Activated T-cell treated with anti-CD3 and anti-CD28 coated beads, Interleukin-2, amount 50 U/mL, for 4 hours (primary cell): ENCODE measurements around the gene COL6A5. TPM values are rescaled to one million over a fixed set of nuclear protein-coding genes. Genes with fewer than 3 reads are reported as not detected.

Source experiments
- ATAC-seq, 2 donors: fragments of 200-7000 bp; cut with Tn5 transposase; one replicate each; pipeline ENCODE4 v1.10.0; 2021
- DNase-seq: peaks from one replicate; pipeline ENCODE4 v3.0.0-alpha.2; 2020
- H3K27me3 Mint-ChIP-seq: one replicate; pipeline ENCODE4 v1.8.0; 2021; ENCODE audit warnings: low read depth, mixed read lengths
- H3K36me3 Mint-ChIP-seq: one replicate; pipeline ENCODE4 v1.8.0; 2022; ENCODE audit warnings: mixed read lengths; ENCODE audit not compliant: insufficient read depth
- H3K4me1 Mint-ChIP-seq: one replicate; pipeline ENCODE4 v1.8.0; 2021; ENCODE audit warnings: low read depth, mixed read lengths
- H3K4me3 Mint-ChIP-seq: one replicate; pipeline ENCODE4 v1.8.0; 2021; ENCODE audit warnings: mild to moderate bottlenecking, moderate library complexity, mixed read lengths
- H3K9me3 Mint-ChIP-seq: one replicate; pipeline ENCODE4 v1.8.0; 2021; ENCODE audit warnings: mixed read lengths
- total RNA-seq, 3 donors: library from RNA; stranded (reverse); gene quantifications; one replicate each; pipeline ENCODE4 v1.2.1, GENCODE V29; 2021

COL6A5 gene
- total RNA-seq, 3 donors from 2014 or later = not detected

DNA sequence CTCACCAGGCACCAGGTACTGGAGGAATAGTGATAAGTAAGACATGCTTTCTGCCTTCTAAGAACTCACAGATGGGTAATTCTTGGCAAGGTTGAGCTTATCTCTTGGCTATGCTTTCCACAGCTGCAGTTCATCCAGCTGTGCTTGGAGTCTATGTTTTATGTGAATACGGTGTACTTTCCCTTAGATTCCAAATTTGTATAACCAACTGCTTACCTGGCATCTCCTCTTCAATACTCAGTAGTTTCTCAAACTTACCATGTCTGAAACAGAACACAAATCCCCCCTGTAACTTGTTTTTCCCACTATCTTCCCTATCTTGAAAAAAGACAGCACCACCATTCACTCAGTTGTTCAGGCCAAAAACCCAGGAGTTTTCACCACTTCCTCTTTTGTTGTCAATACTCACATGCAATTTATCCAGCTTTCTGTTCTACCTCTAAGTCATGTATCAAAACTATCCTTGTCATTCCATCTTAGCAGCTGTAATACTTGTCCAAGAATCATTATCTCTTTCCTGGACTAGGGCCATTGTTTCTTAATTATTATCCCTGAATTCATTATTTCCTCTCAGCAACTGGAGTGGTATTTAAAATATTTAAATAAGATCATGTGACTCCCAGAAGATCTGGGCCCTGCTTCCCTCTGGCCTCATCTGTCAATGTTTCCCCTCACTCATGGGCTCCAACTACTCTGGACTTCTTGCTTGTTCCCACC is 32.6 kb downstream of the COL6A5 start:
- Mint-ChIP-seq H3K9me3 (no peaks in the 10 kb centered on the region), H3K4me1 (no peaks in the 10 kb centered on the region), H3K36me3 (no peaks in the 10 kb centered on the region), H3K27me3 (peaks cover 2% of the 10 kb centered on the region), H3K4me3 (no peak overlapping the region)
- ATAC-seq = no peak
- DNase-seq = no peak

DNA sequence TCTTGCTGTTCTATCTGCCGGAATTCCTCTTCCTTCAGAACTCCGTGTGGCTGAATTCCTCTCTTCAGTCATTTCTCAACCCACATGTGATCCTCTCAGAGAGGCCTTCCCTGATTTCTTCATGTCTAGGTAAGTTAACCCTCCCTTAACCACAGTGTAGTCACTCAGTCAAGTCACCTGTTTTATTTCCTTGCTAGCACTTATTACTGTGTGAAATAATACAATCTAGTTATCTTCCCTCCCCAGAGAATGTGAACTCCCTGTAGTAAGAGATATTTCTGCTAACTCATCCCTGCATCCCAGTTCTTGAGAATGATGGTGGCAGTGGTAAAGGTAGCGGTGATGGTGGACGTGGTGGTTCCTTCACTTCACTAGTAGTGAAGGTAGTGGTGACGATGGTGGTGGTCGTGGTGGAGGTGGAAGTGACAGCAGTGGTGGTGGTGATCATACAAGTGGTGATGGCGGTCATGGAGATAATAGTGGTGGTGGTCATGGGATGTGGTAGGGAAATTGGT is 33.3 kb downstream of the COL6A5 start:
- H3K4me3 Mint-ChIP-seq = no peak overlapping the region
- DNase-seq (no peak), ATAC-seq (no peak)
- H3K36me3 Mint-ChIP-seq = no peaks in the 10 kb centered on the region
- H3K27me3 Mint-ChIP-seq = peaks cover 2% of the 10 kb centered on the region
- no peaks in the 10 kb centered on the region for H3K9me3 Mint-ChIP-seq
- no peaks in the 10 kb centered on the region for H3K4me1 Mint-ChIP-seq

GRCh38 chr3:130379274-130379673 is 33.8 kb downstream of the COL6A5 start:
- Mint-ChIP-seq H3K9me3 (no peaks in the 10 kb centered on the region), H3K36me3 (no peaks in the 10 kb centered on the region), H3K4me3 (no peak overlapping the region), H3K4me1 (no peaks in the 10 kb centered on the region), H3K27me3 (peaks cover 2% of the 10 kb centered on the region)
- ATAC-seq (no peak), DNase-seq (no peak)

DNA sequence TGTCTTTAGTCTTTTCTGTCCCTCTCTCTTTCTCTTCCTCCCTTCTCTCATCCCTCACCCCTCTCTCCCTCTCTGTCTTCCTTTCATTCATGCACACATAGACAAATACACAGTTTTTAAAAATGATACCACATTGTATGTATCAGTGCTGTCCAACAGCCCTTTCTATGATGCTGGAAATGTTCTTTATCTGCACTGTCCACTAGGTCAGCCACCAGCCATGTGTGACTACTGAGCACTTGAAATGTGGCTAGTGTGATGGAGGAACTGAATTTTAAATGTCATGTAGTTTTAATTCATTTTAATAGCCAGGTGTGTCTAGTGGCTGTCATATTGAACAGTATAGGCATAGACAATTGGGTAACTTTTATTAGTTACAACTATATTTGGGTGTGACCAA is 34.9 kb downstream of the COL6A5 start:
- H3K9me3 Mint-ChIP-seq = no peaks in the 10 kb centered on the region
- no peaks in the 10 kb centered on the region for H3K36me3 Mint-ChIP-seq
- no peak for ATAC-seq
- H3K4me1 Mint-ChIP-seq = no peaks in the 10 kb centered on the region
- no peak for DNase-seq
- H3K4me3 Mint-ChIP-seq = no peak overlapping the region
- peaks cover 2% of the 10 kb centered on the region for H3K27me3 Mint-ChIP-seq

- H3K4me3 Mint-ChIP-seq = no peak overlapping the region
- H3K27me3 Mint-ChIP-seq = peaks cover 2% of the 10 kb centered on the region
- no peaks in the 10 kb centered on the region for H3K36me3 Mint-ChIP-seq
- DNase-seq (no peak), ATAC-seq (no peak)
- no peaks in the 10 kb centered on the region for H3K4me1 Mint-ChIP-seq
- H3K9me3 Mint-ChIP-seq = no peaks in the 10 kb centered on the region
These were observed 38.0 kb downstream of the COL6A5 start for GRCh38 chr3:130383424-130383823.

DNA sequence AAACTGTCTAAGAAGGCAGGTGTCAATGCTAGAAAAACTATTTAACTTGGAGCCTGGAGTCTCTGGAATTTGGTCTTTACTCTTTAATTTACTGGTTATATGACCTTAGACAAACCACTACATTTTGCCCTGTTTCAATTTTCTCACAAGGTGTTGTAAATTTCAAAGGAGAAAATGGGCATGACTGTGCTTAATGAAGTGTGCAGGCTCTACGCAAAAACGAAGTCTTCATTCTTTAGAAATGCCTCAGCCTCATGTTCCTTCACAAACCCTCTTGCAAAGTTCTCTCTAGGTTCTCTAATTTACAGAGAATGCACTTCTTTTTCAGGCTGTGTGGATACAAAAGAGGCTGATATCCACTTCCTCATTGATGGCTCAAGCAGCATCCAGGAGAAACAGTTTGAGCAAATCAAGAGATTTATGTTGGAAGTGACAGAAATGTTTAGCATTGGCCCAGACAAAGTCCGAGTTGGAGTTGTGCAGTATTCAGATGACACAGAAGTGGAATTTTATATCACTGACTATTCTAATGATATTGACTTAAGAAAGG is 39.1 kb downstream of the COL6A5 start:
- H3K9me3 Mint-ChIP-seq = no peaks in the 10 kb centered on the region
- no peak for DNase-seq
- no peaks in the 10 kb centered on the region for H3K4me1 Mint-ChIP-seq
- no peak overlapping the region for H3K4me3 Mint-ChIP-seq
- H3K27me3 Mint-ChIP-seq = no peaks in the 10 kb centered on the region
- no peaks in the 10 kb centered on the region for H3K36me3 Mint-ChIP-seq
- no peak for ATAC-seq

DNA sequence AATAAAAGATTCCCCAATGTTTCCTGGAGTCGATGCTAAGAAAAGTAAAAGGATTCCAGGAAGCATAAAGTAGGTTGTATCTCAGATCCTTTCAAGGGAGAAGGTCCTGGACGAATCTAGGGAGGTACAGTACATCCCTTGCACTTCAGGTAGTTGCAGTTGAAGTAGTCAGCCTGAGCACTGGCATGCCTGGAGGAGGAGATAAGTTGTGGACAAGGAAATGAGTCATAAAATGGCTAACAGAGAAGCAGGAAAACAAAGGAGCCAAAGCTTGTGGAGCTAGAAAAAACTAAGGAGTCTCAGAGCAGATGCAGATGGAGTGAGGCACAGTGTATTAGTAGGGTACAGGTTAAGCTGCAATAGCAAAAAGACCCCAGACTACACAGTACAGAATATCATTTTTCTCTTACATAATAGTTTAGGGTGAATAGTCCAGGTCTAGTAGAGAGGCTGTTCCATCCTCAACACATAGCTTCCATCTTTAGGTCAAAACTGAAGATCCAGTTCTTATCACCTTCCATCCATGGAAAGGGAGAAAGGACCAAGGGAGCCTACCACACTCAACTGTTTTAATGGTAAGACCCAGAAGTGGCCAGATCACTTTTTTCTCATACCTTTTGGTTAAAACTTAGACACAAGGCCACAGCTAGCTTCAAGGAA is 41.3 kb downstream of the COL6A5 start:
- no peak for ATAC-seq
- Mint-ChIP-seq H3K36me3 (no peaks in the 10 kb centered on the region), H3K4me1 (no peaks in the 10 kb centered on the region), H3K4me3 (no peak overlapping the region), H3K9me3 (no peaks in the 10 kb centered on the region), H3K27me3 (no peaks in the 10 kb centered on the region)
- no peak for DNase-seq

GRCh38 chr3:130389743-130390478 is 44.4 kb downstream of the COL6A5 start:
- H3K4me3 Mint-ChIP-seq = no peak overlapping the region
- no peaks in the 10 kb centered on the region for H3K36me3 Mint-ChIP-seq
- DNase-seq = no peak
- no peaks in the 10 kb centered on the region for H3K9me3 Mint-ChIP-seq
- ATAC-seq = no peak
- peaks cover 1% of the 10 kb centered on the region for H3K27me3 Mint-ChIP-seq
- no peaks in the 10 kb centered on the region for H3K4me1 Mint-ChIP-seq

- DNase-seq = no peak
- ATAC-seq = no peak
- Mint-ChIP-seq H3K4me3 (no peak overlapping the region), H3K36me3 (no peaks in the 10 kb centered on the region), H3K4me1 (no peaks in the 10 kb centered on the region), H3K9me3 (no peaks in the 10 kb centered on the region), H3K27me3 (peaks cover 4% of the 10 kb centered on the region)
These were observed 46.8 kb downstream of the COL6A5 start for GRCh38 chr3:130392266-130392665.

DNA sequence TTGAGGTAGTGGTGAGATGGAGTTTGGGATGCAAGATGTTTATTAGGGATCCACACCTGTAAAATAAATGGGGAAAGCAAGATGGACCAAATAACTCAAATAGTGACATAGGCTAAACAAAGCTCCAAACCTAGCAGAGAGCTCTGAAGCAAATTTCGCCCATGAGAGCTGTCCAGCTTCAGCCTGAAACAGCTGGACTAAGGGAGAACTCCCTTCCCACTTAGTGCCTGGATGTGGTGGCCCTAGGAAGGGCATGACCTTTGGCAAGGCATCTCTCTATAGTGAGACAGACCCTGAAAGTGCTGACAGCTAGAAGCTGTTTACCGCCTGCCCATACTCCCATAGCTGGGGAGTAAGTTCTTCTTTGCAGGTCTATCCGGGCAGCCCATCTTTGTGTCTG is 48.1 kb downstream of the COL6A5 start:
- no peaks in the 10 kb centered on the region for H3K4me1 Mint-ChIP-seq
- no peak for ATAC-seq
- H3K9me3 Mint-ChIP-seq = no peaks in the 10 kb centered on the region
- H3K4me3 Mint-ChIP-seq = no peak overlapping the region
- no peak for DNase-seq
- H3K36me3 Mint-ChIP-seq = no peaks in the 10 kb centered on the region
- H3K27me3 Mint-ChIP-seq = peaks cover 6% of the 10 kb centered on the region

- ATAC-seq = no peak
- H3K9me3 Mint-ChIP-seq = no peaks in the 10 kb centered on the region
- H3K4me3 Mint-ChIP-seq = no peak overlapping the region
These were observed 49.9 kb downstream of the COL6A5 start for GRCh38 chr3:130395331-130395730.

DNA sequence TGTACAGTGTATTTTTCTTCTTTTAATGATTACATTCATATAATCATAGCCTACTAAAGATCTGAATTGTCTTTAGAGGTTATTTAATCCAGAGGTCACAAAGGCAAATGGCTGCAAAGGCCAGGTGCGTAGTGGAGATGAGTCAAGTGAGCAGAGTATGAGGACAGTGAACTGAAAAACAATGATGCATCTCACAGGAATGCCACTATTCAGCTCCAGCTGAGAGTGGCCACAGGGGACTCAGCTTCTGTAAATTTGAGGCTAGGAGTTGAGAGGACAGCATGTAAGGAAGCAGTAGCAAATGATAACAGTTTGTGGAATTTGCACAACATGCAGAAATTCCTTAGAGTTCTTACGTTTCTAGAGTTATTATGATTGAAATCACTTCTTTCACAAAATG is 50.4 kb downstream of the COL6A5 start:
- Mint-ChIP-seq H3K4me3 (no peak overlapping the region), H3K27me3 (peaks cover 10% of the 10 kb centered on the region), H3K36me3 (no peaks in the 10 kb centered on the region), H3K9me3 (no peaks in the 10 kb centered on the region), H3K4me1 (no peaks in the 10 kb centered on the region)
- DNase-seq = no peak
- no peak for ATAC-seq

More at GRCh38 chr3:130395331-130395730, 49.9 kb downstream of the COL6A5 start:
- peaks cover 10% of the 10 kb centered on the region for H3K27me3 Mint-ChIP-seq
- H3K36me3 Mint-ChIP-seq = no peaks in the 10 kb centered on the region
- no peaks in the 10 kb centered on the region for H3K4me1 Mint-ChIP-seq
- no peak for DNase-seq

GRCh38 chr3:130404401-130404800 is 58.9 kb downstream of the COL6A5 start:
- ATAC-seq = no peak
- no peaks in the 10 kb centered on the region for H3K4me1 Mint-ChIP-seq
- DNase-seq = no peak
- peaks cover 13% of the 10 kb centered on the region for H3K9me3 Mint-ChIP-seq
- H3K4me3 Mint-ChIP-seq = no peak overlapping the region
- no peaks in the 10 kb centered on the region for H3K36me3 Mint-ChIP-seq
- H3K27me3 Mint-ChIP-seq = peaks cover 5% of the 10 kb centered on the region

GRCh38 chr3:130405956-130406355 is 60.5 kb downstream of the COL6A5 start:
- ATAC-seq (no peak), DNase-seq (no peak)
- peaks cover 13% of the 10 kb centered on the region for H3K9me3 Mint-ChIP-seq
- H3K27me3 Mint-ChIP-seq = peaks cover 2% of the 10 kb centered on the region
- no peaks in the 10 kb centered on the region for H3K4me1 Mint-ChIP-seq
- no peak overlapping the region for H3K4me3 Mint-ChIP-seq
- no peaks in the 10 kb centered on the region for H3K36me3 Mint-ChIP-seq
